GM12875 (cell line): Measurements from ENCODE around the gene MECR.

ENCODE experiments used
- H3K4me3 ChIP-seq: one replicate; pipeline ENCODE4 v1.5.1; 2011; ENCODE audit warnings: low read depth, low read length, control low read depth
- CTCF ChIP-seq: IDR thresholded peaks from 2 replicates; pipeline ENCODE4 v1.5.1; 2011; ENCODE audit warnings: low read depth, mild to moderate bottlenecking, control low read depth, inconsistent platforms, low read length, moderate library complexity, borderline replicate concordance; ENCODE audit not compliant: insufficient read depth

MECR gene

GRCh38 chr1:29230553-29231378 lies at the start of gene MECR:
Gene MECR (minus strand): TSS chr1:29230934. CDS start chr1:29230906, 28 bp downstream.
- peak; percentile 30; the same call in 1 of the 2 replicates for TF ChIP-seq CTCF
- peak within 1 kb of the TSS; percentile 89 for H3K4me3 ChIP-seq

- no peak for TF ChIP-seq CTCF
- H3K4me3 ChIP-seq, result no peak overlapping the region
Observed at GRCh38 chr1:29279951-29280391, 49.2 kb upstream of the MECR start.

GRCh38 chr1:29279406-29279805 lies 48.7 kb upstream of the MECR start:
- H3K4me3 ChIP-seq, result no peak overlapping the region
- TF ChIP-seq CTCF, result no peak

GRCh38 chr1:29278124-29278523 lies 47.4 kb upstream of the MECR start:
- no peak overlapping the region for H3K4me3 ChIP-seq
- TF ChIP-seq CTCF, result no peak

GRCh38 chr1:29275435-29275834 lies 44.7 kb upstream of the MECR start:
- TF ChIP-seq CTCF, result no peak
- no peak overlapping the region for H3K4me3 ChIP-seq

GRCh38 chr1:29272147-29272907 lies 41.6 kb upstream of the MECR start:
- TF ChIP-seq CTCF, result no peak
- H3K4me3 ChIP-seq, result no peak overlapping the region
